Measurements from ENCODE around the gene SYNGR1.
A peak's percentile ranks its signal among the peaks of the same experiment; 100 is the strongest.

Gene SYNGR1

DNA sequence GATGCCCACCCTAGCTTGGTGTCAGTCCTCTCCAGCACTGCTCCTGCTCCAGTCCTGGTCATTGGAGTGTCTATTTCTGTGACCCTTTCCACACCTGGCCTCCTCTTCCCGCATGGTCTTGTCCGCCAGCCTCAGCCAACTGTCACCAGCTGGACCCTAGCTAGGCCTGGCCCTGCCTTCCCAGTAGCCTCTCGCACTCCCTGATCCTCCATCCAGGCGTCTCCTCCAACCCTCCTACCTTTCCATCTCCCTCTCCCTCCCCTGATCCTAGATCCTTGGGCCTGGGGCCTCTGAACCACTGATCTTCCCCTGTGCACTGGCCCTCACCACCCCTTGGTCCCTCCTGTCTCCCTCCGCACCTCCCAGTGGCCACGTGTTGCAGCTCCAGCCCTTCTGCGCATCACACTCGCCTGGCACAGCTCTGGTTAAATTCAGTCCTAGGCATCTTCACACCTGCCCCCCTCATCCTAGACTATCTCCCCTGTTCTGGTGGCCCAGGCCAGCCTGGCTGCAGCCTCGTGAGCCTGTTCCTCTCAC is 9.9 kb downstream of the SYNGR1 start:
- Histone ChIP-seq H3K4me1 (ENCODE audit: control insufficient read depth in 2 of 2, insufficient read depth in 1 of 2, low read depth in 1 of 2, low read length in 2 of 2) (peaks cover 0 to 22% of the 10 kb centered on the region in 2 donors), H2AK5ac (ENCODE audit: low read depth, low read length) (no peak overlapping the region), H4K91ac (ENCODE audit: low read depth, low read length, poor library complexity) (no peak overlapping the region), H3K9ac (ENCODE audit: low read depth, low read length, poor library complexity) (no peak overlapping the region), H4K8ac (ENCODE audit: low read depth, low read length) (no peak overlapping the region), H2BK120ac (ENCODE audit: low read depth, low read length) (no peak overlapping the region), H2AFZ (ENCODE audit: low read length) (no peak overlapping the region), H2BK12ac (ENCODE audit: low read length) (no peak overlapping the region), H3K4me2 (ENCODE audit: insufficient read depth, low read length, poor library complexity, severe bottlenecking) (no peak overlapping the region), H3K27ac (replicated peaks; ENCODE audit: low read length) (no peak overlapping the region), H3K14ac (ENCODE audit: low read length) (no peak overlapping the region), H3K79me1 (ENCODE audit: low read depth, low read length) (peaks cover 11% of the 10 kb centered on the region), H3K4ac (ENCODE audit: low read length) (no peak overlapping the region), H3K36me3 (replicated peaks in 1 of 2; ENCODE audit: control insufficient read depth in 2 of 2, insufficient read depth in 2 of 2, low read length in 2 of 2) (peaks cover 6 to 9% of the 10 kb centered on the region in 2 donors), H2BK15ac (ENCODE audit: low read length) (peak overlapping the region; percentile 4), H3K27me3 (ENCODE audit: control insufficient read depth in 3 of 3, insufficient read depth in 3 of 3, low read depth in 1 of 3, low read length in 3 of 3) (no peaks in the 10 kb centered on the region), H3K4me3 (ENCODE audit: low read length in 2 of 2) (peak overlapping the region in 1 of 2 donors; percentile 55), H3K23ac (ENCODE audit: low read depth, low read length, poor library complexity) (no peak overlapping the region), H3K18ac (ENCODE audit: low read length) (peak overlapping the region; percentile 3), H3K9me3 (replicated peaks in 1 of 2; ENCODE audit: control insufficient read depth in 2 of 2, insufficient read depth in 1 of 2, low read depth in 1 of 2, low read length in 2 of 2) (peaks cover 0 to 2% of the 10 kb centered on the region in 2 donors), H2BK5ac (ENCODE audit: low read length) (no peak overlapping the region)
- WGBS, 2 donors (ENCODE audit: extremely low coverage in 2 of 2, insufficient read length in 2 of 2, insufficient replicate concordance in 1 of 2): no CpG with 5 or more reads among the region's 9 CpGs
- no peak for DNase-seq (ENCODE audit: low spot score)

DNA sequence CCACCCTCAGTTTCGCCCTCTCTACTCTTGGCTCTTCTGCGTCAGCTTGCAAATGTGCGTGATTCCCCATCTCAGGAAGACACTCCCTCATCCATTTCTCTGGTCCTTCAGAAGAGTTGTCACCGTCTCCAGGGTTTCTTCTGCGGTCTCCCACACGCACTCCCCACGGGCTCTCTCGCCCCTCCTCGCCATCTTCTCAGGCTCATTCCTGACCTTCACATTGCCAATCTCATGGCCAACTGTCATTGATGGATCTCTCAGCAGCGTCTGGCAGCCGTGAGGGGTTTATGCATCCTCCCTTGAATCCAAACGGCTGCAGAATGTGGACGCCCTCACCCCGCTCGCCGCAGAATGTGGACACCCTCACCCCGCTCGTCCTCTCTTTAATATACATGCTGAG is 10.5 kb downstream of the SYNGR1 start:
- Histone ChIP-seq H3K18ac (ENCODE audit: low read length) (peak overlapping the region; percentile 33), H2AK5ac (ENCODE audit: low read depth, low read length) (no peak overlapping the region), H3K27me3 (ENCODE audit: control insufficient read depth in 3 of 3, insufficient read depth in 3 of 3, low read depth in 1 of 3, low read length in 3 of 3) (no peaks in the 10 kb centered on the region), H4K8ac (ENCODE audit: low read depth, low read length) (no peak overlapping the region), H4K91ac (ENCODE audit: low read depth, low read length, poor library complexity) (no peak overlapping the region), H3K9me3 (replicated peaks in 1 of 2; ENCODE audit: control insufficient read depth in 2 of 2, insufficient read depth in 1 of 2, low read depth in 1 of 2, low read length in 2 of 2) (peaks cover 0 to 2% of the 10 kb centered on the region in 2 donors), H3K4me2 (ENCODE audit: insufficient read depth, low read length, poor library complexity, severe bottlenecking) (no peak overlapping the region), H2BK5ac (ENCODE audit: low read length) (no peak overlapping the region), H3K4me3 (ENCODE audit: low read length in 2 of 2) (no peak overlapping the region), H3K79me1 (ENCODE audit: low read depth, low read length) (peaks cover 11% of the 10 kb centered on the region), H3K4ac (ENCODE audit: low read length) (no peak overlapping the region), H3K36me3 (replicated peaks in 1 of 2; ENCODE audit: control insufficient read depth in 2 of 2, insufficient read depth in 2 of 2, low read length in 2 of 2) (peaks cover 6 to 9% of the 10 kb centered on the region in 2 donors), H2AFZ (ENCODE audit: low read length) (no peak overlapping the region), H3K4me1 (ENCODE audit: control insufficient read depth in 2 of 2, insufficient read depth in 1 of 2, low read depth in 1 of 2, low read length in 2 of 2) (peaks cover 0 to 22% of the 10 kb centered on the region in 2 donors), H2BK15ac (ENCODE audit: low read length) (peak overlapping the region; percentile 4), H3K23ac (ENCODE audit: low read depth, low read length, poor library complexity) (no peak overlapping the region), H3K14ac (ENCODE audit: low read length) (no peak overlapping the region), H2BK12ac (ENCODE audit: low read length) (no peak overlapping the region), H3K9ac (ENCODE audit: low read depth, low read length, poor library complexity) (no peak overlapping the region), H2BK120ac (ENCODE audit: low read depth, low read length) (no peak overlapping the region), H3K27ac (replicated peaks; ENCODE audit: low read length) (no peak overlapping the region)
- no CpG with 5 or more reads among the region's 18 CpGs for WGBS, 2 donors (ENCODE audit: extremely low coverage in 2 of 2, insufficient read length in 2 of 2, insufficient replicate concordance in 1 of 2)
- DNase-seq (ENCODE audit: low spot score): no peak

- Histone ChIP-seq H3K9me3 (replicated peaks in 1 of 2; ENCODE audit: control insufficient read depth in 2 of 2, insufficient read depth in 1 of 2, low read depth in 1 of 2, low read length in 2 of 2) (peaks cover 0 to 2% of the 10 kb centered on the region in 2 donors), H3K79me1 (ENCODE audit: low read depth, low read length) (peaks cover 11% of the 10 kb centered on the region), H2BK120ac (ENCODE audit: low read depth, low read length) (no peak overlapping the region), H2BK15ac (ENCODE audit: low read length) (no peak overlapping the region), H3K27ac (replicated peaks; ENCODE audit: low read length) (no peak overlapping the region), H3K4me2 (ENCODE audit: insufficient read depth, low read length, poor library complexity, severe bottlenecking) (no peak overlapping the region), H3K4ac (ENCODE audit: low read length) (no peak overlapping the region), H3K9ac (ENCODE audit: low read depth, low read length, poor library complexity) (peak overlapping the region; percentile 53), H3K18ac (ENCODE audit: low read length) (peak overlapping the region; percentile 33), H2AK5ac (ENCODE audit: low read depth, low read length) (no peak overlapping the region), H2AFZ (ENCODE audit: low read length) (no peak overlapping the region), H3K36me3 (replicated peaks in 1 of 2; ENCODE audit: control insufficient read depth in 2 of 2, insufficient read depth in 2 of 2, low read length in 2 of 2) (peaks cover 6 to 9% of the 10 kb centered on the region in 2 donors), H4K8ac (ENCODE audit: low read depth, low read length) (no peak overlapping the region), H3K14ac (ENCODE audit: low read length) (no peak overlapping the region), H2BK12ac (ENCODE audit: low read length) (no peak overlapping the region), H3K4me3 (ENCODE audit: low read length in 2 of 2) (no peak overlapping the region), H3K23ac (ENCODE audit: low read depth, low read length, poor library complexity) (no peak overlapping the region), H3K27me3 (ENCODE audit: control insufficient read depth in 3 of 3, insufficient read depth in 3 of 3, low read depth in 1 of 3, low read length in 3 of 3) (no peaks in the 10 kb centered on the region), H2BK5ac (ENCODE audit: low read length) (no peak overlapping the region), H3K4me1 (ENCODE audit: control insufficient read depth in 2 of 2, insufficient read depth in 1 of 2, low read depth in 1 of 2, low read length in 2 of 2) (peaks cover 0 to 22% of the 10 kb centered on the region in 2 donors), H4K91ac (ENCODE audit: low read depth, low read length, poor library complexity) (no peak overlapping the region)
- no CpG with 5 or more reads among the region's 14 CpGs for WGBS, 2 donors (ENCODE audit: extremely low coverage in 2 of 2, insufficient read length in 2 of 2, insufficient replicate concordance in 1 of 2)
- DNase-seq (ENCODE audit: low spot score): no peak
Observed at GRCh38 chr22:39360674-39361413, 11.1 kb downstream of the SYNGR1 start.

- Histone ChIP-seq H4K91ac (ENCODE audit: low read depth, low read length, poor library complexity) (no peak overlapping the region), H3K4ac (ENCODE audit: low read length) (no peak overlapping the region), H2BK5ac (ENCODE audit: low read length) (no peak overlapping the region), H2BK120ac (ENCODE audit: low read depth, low read length) (no peak overlapping the region), H3K36me3 (replicated peaks in 1 of 2; ENCODE audit: control insufficient read depth in 2 of 2, insufficient read depth in 2 of 2, low read length in 2 of 2) (peaks cover 6 to 9% of the 10 kb centered on the region in 2 donors), H3K14ac (ENCODE audit: low read length) (no peak overlapping the region), H3K79me1 (ENCODE audit: low read depth, low read length) (peaks cover 10% of the 10 kb centered on the region), H3K27ac (replicated peaks; ENCODE audit: low read length) (no peak overlapping the region), H3K4me2 (ENCODE audit: insufficient read depth, low read length, poor library complexity, severe bottlenecking) (no peak overlapping the region), H3K9me3 (replicated peaks in 1 of 2; ENCODE audit: control insufficient read depth in 2 of 2, insufficient read depth in 1 of 2, low read depth in 1 of 2, low read length in 2 of 2) (peaks cover 0 to 2% of the 10 kb centered on the region in 2 donors), H3K9ac (ENCODE audit: low read depth, low read length, poor library complexity) (no peak overlapping the region), H3K4me3 (ENCODE audit: low read length in 2 of 2) (no peak overlapping the region), H3K23ac (ENCODE audit: low read depth, low read length, poor library complexity) (no peak overlapping the region), H2AFZ (ENCODE audit: low read length) (no peak overlapping the region), H3K18ac (ENCODE audit: low read length) (no peak overlapping the region), H2BK15ac (ENCODE audit: low read length) (no peak overlapping the region), H4K8ac (ENCODE audit: low read depth, low read length) (no peak overlapping the region), H3K4me1 (ENCODE audit: control insufficient read depth in 2 of 2, insufficient read depth in 1 of 2, low read depth in 1 of 2, low read length in 2 of 2) (peaks cover 0 to 22% of the 10 kb centered on the region in 2 donors), H2AK5ac (ENCODE audit: low read depth, low read length) (no peak overlapping the region), H3K27me3 (ENCODE audit: control insufficient read depth in 3 of 3, insufficient read depth in 3 of 3, low read depth in 1 of 3, low read length in 3 of 3) (no peaks in the 10 kb centered on the region), H2BK12ac (ENCODE audit: low read length) (no peak overlapping the region)
- WGBS, 2 donors (ENCODE audit: extremely low coverage in 2 of 2, insufficient read length in 2 of 2, insufficient replicate concordance in 1 of 2): no CpG with 5 or more reads among the region's 7 CpGs
- no peak for DNase-seq (ENCODE audit: low spot score)
Observed at GRCh38 chr22:39361496-39361895, 11.7 kb downstream of the SYNGR1 start.
